Thoracic aorta (tissue), 2 donors: ENCODE data around the gene SLC5A6. TPM values are rescaled to one million over a fixed set of nuclear protein-coding genes. Genes with fewer than 3 reads are reported as not detected.

Experiments used
- ATAC-seq: fragments of 150-250 bp; one replicate; pipeline ENCODE4 v1.8.0; 2017; ENCODE audit warnings: low read depth; ENCODE audit not compliant: insufficient number of reproducible peaks, low FRiP score
- DNase-seq: peaks from one replicate; pipeline ENCODE4 v3.0.0-alpha.2; 2020; ENCODE audit warnings: low spot score
- H3K27ac ChIP-seq, 2 donors: fragments of 200-600 bp; sonication (generic); 1 replicate in 1 of 2; 2 replicates in 1 of 2; pipeline ENCODE4 v1.5.1; 2016; ENCODE audit warnings: mild to moderate bottlenecking in 2 of 2, moderate library complexity in 2 of 2
- H3K27me3 ChIP-seq: fragments of 200-600 bp; sonication (generic); replicated peaks from 2 replicates; pipeline ENCODE4 v1.6.0; 2016; ENCODE audit warnings: mild to moderate bottlenecking; ENCODE audit not compliant: insufficient read depth
- H3K36me3 ChIP-seq: fragments of 200-600 bp; sonication (generic); one replicate; pipeline ENCODE4 v1.5.1; 2016
- H3K4me1 ChIP-seq, 2 donors: fragments of 200-600 bp; sonication (generic); 1 replicate in 1 of 2; 2 replicates in 1 of 2; pipeline versions ENCODE4 v1.5.1 to v1.6.0; 2016; ENCODE audit warnings: low read depth in 2 of 2, mild to moderate bottlenecking in 1 of 2; ENCODE audit not compliant: control insufficient read depth in 1 of 2
- H3K4me3 ChIP-seq: fragments of 200-600 bp; sonication (generic); 2 replicates; pipeline ENCODE4 v1.5.1; 2016; ENCODE audit warnings: mild to moderate bottlenecking
- H3K9me3 ChIP-seq: fragments of 200-600 bp; sonication (generic); 2 replicates; pipeline ENCODE4 v1.5.1; 2016
- CTCF ChIP-seq: fragments of 200-600 bp; sonication (generic); IDR thresholded peaks from one replicate; pipeline ENCODE4 v1.5.1; 2019; ENCODE audit warnings: antibody characterized with exemption
- total RNA-seq, 2 donors: library from RNA; depleted of rRNA; stranded (reverse); fragments of >200 nt; gene quantifications; one replicate each; pipeline versions ENCODE4 v1.1.0 to v1.2.3, GENCODE V29; 2016

The SLC5A6 gene
- total RNA-seq, 2 donors from 2014 or later = 26.0 to 51.2 TPM

GRCh38 chr2:27191070-27191829 lies 20.8 kb downstream of the SLC5A6 start:
- no peak overlapping the region for H3K4me3 ChIP-seq
- no peak overlapping the region for H3K27ac ChIP-seq
- ATAC-seq = no peak
- no peaks in the 10 kb centered on the region for H3K27me3 ChIP-seq
- no peaks in the 10 kb centered on the region for H3K9me3 ChIP-seq
- no peak for DNase-seq
- no peaks in the 10 kb centered on the region for H3K36me3 ChIP-seq
- TF ChIP-seq CTCF = peak; percentile 37
- peaks cover 2 to 3% of the 10 kb centered on the region in 2 donors for H3K4me1 ChIP-seq

GRCh38 chr2:27189989-27190388 lies 22.1 kb downstream of the SLC5A6 start:
- no peak overlapping the region for H3K4me3 ChIP-seq
- no peaks in the 10 kb centered on the region for H3K9me3 ChIP-seq
- H3K27ac ChIP-seq = no peak overlapping the region
- DNase-seq = no peak
- ATAC-seq = no peak
- TF ChIP-seq CTCF = no peak
- H3K4me1 ChIP-seq = peaks cover 5 to 16% of the 10 kb centered on the region in 2 donors
- no peaks in the 10 kb centered on the region for H3K27me3 ChIP-seq
- no peaks in the 10 kb centered on the region for H3K36me3 ChIP-seq

GRCh38 chr2:27186613-27187345 lies 25.3 kb downstream of the SLC5A6 start:
- DNase-seq = no peak
- no peak for ATAC-seq
- no peaks in the 10 kb centered on the region for H3K36me3 ChIP-seq
- no peaks in the 10 kb centered on the region for H3K9me3 ChIP-seq
- no peak overlapping the region for H3K4me3 ChIP-seq
- H3K27me3 ChIP-seq = no peaks in the 10 kb centered on the region
- peak overlapping the region in 1 of 2 donors; percentile 65 for H3K27ac ChIP-seq
- no peak for TF ChIP-seq CTCF
- H3K4me1 ChIP-seq = peaks cover 13 to 22% of the 10 kb centered on the region in 2 donors

- H3K27me3 ChIP-seq = no peaks in the 10 kb centered on the region
- peak overlapping the region; percentile 65 to 69 for H3K27ac ChIP-seq
- no peak overlapping the region for H3K4me3 ChIP-seq
- no peaks in the 10 kb centered on the region for H3K9me3 ChIP-seq
- TF ChIP-seq CTCF = no peak
- ATAC-seq (peak; percentile 49), DNase-seq (no peak)
- H3K36me3 ChIP-seq = no peaks in the 10 kb centered on the region
- peaks cover 13 to 22% of the 10 kb centered on the region in 2 donors for H3K4me1 ChIP-seq
These were observed 26.6 kb downstream of the SLC5A6 start for GRCh38 chr2:27185331-27186026.

GRCh38 chr2:27184115-27184514 lies 28.0 kb downstream of the SLC5A6 start:
- TF ChIP-seq CTCF = no peak
- H3K4me1 ChIP-seq = peaks cover 13 to 22% of the 10 kb centered on the region in 2 donors
- ATAC-seq (no peak), DNase-seq (no peak)
- no peaks in the 10 kb centered on the region for H3K36me3 ChIP-seq
- H3K27ac ChIP-seq = peak overlapping the region in 1 of 2 donors; percentile 65
- H3K9me3 ChIP-seq = no peaks in the 10 kb centered on the region
- no peaks in the 10 kb centered on the region for H3K27me3 ChIP-seq
- no peak overlapping the region for H3K4me3 ChIP-seq
